ENCODE measurements around the gene CGRRF1.
A peak's percentile ranks its signal among the peaks of the same experiment; 100 is the strongest.

The CGRRF1 gene, protein sequence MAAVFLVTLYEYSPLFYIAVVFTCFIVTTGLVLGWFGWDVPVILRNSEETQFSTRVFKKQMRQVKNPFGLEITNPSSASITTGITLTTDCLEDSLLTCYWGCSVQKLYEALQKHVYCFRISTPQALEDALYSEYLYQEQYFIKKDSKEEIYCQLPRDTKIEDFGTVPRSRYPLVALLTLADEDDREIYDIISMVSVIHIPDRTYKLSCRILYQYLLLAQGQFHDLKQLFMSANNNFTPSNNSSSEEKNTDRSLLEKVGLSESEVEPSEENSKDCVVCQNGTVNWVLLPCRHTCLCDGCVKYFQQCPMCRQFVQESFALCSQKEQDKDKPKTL

DNA sequence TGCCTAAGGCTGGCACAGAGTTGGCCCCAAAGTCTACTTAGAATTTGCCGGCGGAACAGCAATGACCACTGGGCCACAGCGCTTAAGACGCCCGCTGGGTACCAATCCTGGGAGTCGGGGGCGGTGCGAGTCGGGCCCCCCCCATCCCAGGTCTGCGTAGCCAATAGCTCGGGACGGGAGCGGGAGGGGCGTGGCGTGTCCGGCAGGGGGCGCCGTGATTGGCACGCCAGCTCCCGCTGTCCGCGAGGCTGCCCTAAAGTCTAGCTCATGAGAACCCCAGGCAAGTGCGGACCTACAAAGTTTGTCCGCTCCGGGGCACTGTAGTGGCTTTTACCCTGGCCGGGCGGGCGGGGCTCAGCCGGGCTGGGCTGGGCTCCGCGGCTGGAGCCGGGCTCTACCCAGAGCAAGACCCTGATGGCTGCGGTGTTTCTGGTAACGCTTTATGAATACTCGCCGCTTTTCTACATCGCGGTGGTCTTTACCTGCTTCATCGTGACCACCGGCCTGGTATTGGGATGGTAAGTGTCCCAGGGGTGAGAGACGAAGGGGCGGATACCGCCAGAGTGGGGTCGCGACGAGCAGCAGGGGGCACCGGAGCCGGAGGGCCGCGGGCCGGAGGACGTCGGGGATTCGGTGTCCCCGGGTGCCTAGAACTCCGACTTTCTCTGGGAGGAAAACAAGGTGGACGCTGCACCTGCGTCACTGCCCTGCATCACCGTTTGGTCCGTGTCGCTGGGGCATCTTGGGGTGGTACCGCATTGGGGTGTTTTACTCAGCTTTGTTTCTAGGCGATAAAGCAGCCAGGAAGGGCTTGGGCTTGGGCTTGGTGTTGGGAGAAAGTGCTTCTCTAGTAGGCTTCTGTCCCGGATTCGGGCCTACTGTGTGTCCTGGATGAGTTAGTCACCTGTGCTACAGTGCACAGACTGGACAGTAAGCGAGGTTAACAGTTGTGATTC, at the start of gene CGRRF1:
Gene CGRRF1 (plus strand): TSS at position 361 of the 956 bp plus-strand sequence. CDS start 54 bp downstream, at position 415.
- in situ Hi-C loops (cut with HindIII; ENCODE audit: low pct_ligation_motif_present, low pct_unique_long_range_greater_than_20kb, low sequenced_read_pairs): no loop called here
- DNase-seq: peak; percentile 96

DNA sequence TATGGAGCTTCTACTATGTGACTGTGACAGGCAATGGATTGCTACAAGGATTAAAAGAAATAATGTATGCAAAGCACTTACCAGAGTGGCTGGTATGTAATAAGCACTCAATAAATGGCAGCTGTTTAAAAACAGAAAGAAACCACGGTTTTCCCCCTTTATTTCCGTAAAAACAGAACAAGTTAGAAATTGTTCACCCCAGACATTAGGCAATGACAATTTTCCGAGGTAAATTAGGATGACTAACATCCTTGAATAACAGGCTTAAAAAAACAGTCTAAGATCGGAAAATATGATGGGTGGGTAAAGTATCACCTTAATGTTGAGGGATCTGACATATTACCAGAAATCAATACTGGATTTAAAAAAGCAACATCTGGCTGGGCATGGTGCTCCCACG, 47.7 kb upstream of the CGRRF1 start:
- in situ Hi-C loops (cut with HindIII; ENCODE audit: low pct_ligation_motif_present, low pct_unique_long_range_greater_than_20kb, low sequenced_read_pairs): no loop called here
- no peak for DNase-seq

DNA sequence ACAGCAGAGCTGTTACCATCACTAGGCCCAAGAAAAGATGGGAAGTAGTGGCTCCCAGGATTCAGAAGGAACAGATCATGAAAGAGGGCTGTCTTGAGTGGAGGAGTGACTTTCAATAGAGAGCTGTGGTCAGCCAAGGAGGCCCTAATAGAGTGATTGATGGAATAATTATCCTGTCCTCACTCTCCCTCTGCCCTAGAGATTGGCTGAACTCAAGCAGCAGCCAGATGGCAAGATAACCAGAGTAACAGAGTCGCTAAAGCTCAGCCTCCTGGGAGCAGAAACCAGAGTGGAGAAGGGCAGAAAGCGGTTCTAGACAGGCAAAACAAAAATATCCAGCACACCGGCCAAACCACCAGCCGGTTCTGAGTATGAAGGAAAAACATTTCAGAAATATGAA, 44.1 kb upstream of the CGRRF1 start:
- in situ Hi-C loops (cut with HindIII; ENCODE audit: low pct_ligation_motif_present, low pct_unique_long_range_greater_than_20kb, low sequenced_read_pairs): no loop called here
- no peak for DNase-seq

DNA sequence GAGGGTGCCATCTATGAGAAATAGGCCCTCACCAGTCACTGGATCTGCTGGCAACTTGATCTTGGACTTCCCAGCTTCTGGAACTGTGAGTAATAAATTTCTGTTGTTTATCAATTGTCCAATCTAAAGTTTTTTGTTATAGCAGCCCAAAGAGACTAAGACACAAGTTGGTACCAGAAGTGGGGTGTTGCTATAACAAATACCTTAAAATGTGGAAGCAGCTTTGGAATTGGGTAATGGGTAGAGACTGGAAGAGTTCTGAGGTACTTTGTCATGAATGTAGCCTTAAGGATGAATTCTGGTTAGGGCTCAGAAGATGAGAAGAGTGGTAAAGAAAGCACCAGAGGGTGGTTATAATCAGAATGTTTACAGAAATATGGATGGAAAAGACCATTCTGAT, 42.4 kb upstream of the CGRRF1 start:
- in situ Hi-C loops (cut with HindIII; ENCODE audit: low pct_ligation_motif_present, low pct_unique_long_range_greater_than_20kb, low sequenced_read_pairs): no loop called here

DNA sequence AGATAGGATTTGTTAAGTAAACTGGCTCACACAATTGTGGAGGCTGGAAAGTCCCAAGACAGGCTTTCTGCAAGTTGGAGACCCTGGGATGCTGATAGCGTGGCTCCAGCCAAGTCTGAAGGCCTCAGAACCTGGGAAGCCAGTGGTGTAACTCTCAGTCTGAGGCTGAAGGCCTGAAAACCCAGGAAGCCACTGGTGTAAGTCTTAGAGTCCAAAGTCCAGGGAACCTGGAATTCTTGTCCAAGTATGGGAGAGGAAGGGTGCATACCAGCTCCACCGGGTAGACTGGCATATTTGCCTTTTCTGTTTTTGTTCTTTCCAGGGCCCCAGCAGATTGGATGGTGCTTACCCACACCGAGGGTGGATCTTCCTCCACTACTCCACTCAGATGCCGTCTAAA, 39.0 kb upstream of the CGRRF1 start:
- in situ Hi-C loops (cut with HindIII; ENCODE audit: low pct_ligation_motif_present, low pct_unique_long_range_greater_than_20kb, low sequenced_read_pairs): no loop called here
- no peak for DNase-seq

More for the DNA sequence above, 42.4 kb upstream of the CGRRF1 start:
- no peak for DNase-seq

DNA sequence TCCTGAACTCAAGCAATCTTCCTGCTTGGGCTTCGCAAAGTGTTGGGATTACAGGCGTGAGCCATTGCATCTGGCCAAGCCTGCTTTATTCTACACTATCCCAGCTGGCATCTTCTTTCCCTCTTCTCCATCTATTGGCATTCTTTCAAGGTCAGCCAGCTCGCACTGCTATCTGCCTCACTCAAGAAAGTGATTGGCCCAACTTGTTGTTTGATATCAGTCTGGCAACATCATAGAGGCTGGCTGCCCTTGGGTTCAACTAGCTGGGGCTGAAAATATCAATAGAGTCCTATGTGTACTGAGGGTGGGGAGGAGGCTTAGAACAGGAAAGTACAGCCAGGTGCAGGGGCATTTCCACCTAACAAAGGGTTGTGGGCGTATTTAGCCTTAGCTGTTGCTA, 38.1 kb upstream of the CGRRF1 start:
- in situ Hi-C loops (cut with HindIII; ENCODE audit: low pct_ligation_motif_present, low pct_unique_long_range_greater_than_20kb, low sequenced_read_pairs): no loop called here
- DNase-seq: no peak

DNA sequence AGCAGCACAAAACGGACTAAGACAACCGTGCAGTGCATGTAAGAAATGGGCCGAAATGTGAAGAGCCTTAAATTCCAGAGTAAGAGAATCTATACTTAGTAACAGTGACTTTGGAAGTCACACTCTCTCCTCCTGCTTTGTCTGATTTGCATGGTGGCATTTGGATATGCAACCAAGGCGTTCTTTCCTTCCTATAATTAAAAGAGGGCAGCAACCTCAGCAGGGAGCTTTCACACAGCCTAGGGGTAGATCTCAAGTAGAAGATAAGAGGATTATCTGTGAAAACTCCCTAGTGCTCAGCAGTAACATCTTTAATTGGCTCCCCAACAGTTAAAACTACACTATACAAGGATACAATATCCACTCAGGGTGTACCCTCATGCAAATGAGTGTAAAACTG, 37.4 kb upstream of the CGRRF1 start:
- in situ Hi-C loops (cut with HindIII; ENCODE audit: low pct_ligation_motif_present, low pct_unique_long_range_greater_than_20kb, low sequenced_read_pairs): no loop called here
- no peak for DNase-seq

DNA sequence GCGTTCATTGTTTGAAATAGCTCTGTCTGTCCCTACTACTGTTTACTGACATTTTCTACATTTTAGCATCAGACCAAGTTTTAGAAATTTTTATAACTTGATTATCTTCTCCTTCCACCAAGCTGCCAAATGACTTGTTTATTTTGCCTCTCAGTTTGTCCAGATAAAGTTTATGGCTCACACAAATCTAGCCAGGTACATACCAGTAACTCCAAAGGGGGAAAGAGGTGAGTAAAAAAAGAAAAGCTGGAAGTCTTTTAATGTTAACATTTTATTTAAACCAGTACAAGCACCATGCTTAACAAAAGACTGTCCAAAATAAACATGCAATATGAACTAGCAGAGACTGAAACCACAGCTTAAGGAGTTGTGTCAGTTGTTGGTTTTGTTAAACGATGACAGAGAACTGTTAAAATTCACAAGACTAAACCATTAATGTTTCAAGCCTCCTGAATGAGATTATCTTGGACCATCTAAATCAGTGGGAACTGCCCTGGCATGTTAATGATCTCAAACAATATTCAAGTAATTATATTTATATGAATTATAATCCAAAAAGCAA, 35.4 kb upstream of the CGRRF1 start:
- no peak for DNase-seq
- in situ Hi-C loops (cut with HindIII; ENCODE audit: low pct_ligation_motif_present, low pct_unique_long_range_greater_than_20kb, low sequenced_read_pairs): no loop called here

DNA sequence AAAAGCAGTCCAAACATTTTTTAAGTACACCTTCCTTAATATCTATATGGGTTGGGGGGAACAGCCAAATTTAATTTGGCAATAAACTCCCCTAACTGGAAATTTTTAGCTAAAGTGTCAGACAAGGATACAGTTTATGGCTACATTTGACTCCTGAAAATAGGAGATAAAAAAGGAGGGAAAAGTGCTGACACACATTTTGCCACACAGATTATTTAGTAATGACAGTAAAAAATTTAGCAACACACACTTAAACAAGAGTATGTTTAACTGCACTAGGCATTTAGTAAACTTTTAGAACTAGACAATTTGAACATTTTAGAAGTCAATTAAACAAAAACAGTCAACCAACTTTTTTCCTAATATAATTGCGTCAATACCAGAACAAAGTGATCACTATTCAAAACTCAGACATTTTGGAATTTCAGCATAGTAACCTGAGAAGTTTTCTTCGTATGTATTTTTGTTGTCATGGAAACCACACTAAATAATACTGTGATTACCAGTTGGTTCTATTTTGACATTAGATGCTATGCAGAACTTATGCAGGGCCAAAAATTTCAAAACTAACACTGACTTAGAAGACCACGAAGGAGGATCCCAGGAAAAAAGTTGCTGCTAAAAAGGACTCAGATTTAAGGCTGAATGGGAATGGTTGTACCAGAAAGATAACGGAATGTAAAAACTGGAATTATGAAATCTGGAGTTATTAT, 34.4 kb upstream of the CGRRF1 start:
- DNase-seq: no peak
- in situ Hi-C loops (cut with HindIII; ENCODE audit: low pct_ligation_motif_present, low pct_unique_long_range_greater_than_20kb, low sequenced_read_pairs): no loop called here

DNA sequence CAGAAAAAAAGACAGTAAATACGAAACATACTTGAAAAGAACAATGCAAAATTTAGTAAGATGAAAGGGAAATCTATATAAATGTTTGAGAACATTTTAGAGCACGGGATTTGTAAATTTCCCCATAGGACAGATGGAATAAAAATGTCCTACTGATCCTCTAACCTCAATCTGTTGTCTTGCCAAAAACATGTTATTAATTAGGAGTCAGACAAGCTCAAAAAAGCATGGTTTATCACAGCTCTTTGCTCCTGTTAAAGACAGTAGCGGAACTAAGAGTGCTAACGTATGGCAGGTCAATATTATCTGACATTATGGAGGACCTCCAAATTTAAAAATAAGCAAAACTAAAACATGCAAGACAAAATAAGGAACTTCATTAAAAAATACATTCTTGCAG, 33.8 kb upstream of the CGRRF1 start:
- in situ Hi-C loops (cut with HindIII; ENCODE audit: low pct_ligation_motif_present, low pct_unique_long_range_greater_than_20kb, low sequenced_read_pairs): no loop called here

DNA sequence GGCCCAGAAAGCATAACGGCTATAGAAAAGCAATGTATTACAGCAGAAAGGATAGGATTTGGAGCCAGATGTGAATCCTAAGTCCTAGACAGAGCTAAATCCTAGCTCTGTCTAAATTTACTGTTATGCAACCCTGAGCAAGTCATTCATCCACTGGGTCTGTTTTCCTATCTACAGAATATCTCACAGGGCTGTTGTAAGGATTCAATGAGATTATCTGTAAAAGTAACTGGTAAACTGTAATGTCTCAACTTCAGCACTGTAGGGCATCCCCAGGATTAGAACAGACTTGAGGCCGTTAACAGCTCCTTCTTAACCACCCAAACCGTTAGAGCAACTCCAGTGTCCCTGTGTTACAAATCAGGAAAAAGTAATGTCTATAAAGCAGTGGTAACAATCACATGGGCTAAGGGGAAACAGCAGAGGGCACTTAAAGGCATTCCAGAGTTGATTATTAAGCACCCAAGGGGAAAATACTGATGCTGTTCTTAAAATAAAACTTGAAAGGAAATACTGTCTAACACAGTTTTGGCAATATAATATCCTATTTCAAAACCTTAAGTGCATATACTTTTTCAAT, 31.0 kb upstream of the CGRRF1 start:
- no peak for DNase-seq
- in situ Hi-C loops (cut with HindIII; ENCODE audit: low pct_ligation_motif_present, low pct_unique_long_range_greater_than_20kb, low sequenced_read_pairs): no loop called here

More for the DNA sequence above, 33.8 kb upstream of the CGRRF1 start:
- DNase-seq: no peak

DNA sequence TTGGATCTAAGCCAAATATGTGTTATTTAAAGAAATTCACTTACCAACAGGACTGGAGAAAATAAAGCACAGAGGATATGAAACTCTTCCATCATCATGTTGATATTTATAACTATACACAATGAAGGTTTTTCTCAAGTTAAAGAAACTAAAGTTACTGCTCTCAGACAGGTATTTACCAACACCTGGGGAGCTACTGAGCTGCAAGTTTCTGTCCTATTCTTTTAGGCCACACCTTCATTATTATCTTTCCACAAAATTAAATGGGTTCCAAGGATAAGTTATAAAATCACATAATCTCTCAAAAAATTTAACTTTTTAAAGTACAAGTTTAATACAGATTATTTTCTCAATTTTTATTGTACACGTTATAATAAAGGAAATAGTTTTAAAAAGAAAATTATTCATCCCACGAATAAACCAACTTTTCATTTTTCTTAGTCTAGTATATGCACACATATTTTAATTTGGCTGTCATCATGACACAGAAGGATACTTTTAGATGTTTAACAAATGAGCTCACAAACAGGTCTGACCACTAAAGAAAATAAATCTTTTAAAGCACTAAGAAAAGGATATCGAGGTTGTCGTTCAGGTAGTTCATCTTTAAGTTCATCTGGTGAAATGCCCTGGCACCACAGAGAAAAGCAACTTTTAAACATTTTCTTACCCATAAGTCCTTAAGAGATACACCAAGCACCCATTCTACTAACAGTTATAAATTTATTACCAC, 28.7 kb upstream of the CGRRF1 start:
- no peak for DNase-seq
- in situ Hi-C loops (cut with HindIII; ENCODE audit: low pct_ligation_motif_present, low pct_unique_long_range_greater_than_20kb, low sequenced_read_pairs): no loop called here

DNA sequence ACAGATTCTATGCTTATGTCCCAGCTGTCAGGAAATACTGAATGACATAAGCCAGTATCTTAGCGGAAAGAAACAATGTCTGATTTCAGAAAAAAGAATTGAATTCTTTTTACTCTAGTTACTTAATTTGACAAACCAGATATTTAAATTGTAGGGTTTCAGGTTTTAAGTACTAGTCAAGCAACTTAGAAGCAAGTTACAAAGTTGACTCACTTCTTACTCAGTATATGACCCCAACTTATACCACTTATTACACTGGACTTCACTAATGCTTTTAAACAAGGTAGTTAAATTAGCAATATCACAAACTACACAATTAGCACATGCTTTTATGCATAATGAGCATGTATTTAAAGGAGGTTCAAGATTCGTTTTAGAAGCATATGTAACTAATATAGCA, 28.0 kb upstream of the CGRRF1 start:
- no peak for DNase-seq
- in situ Hi-C loops (cut with HindIII; ENCODE audit: low pct_ligation_motif_present, low pct_unique_long_range_greater_than_20kb, low sequenced_read_pairs): no loop called here

DNA sequence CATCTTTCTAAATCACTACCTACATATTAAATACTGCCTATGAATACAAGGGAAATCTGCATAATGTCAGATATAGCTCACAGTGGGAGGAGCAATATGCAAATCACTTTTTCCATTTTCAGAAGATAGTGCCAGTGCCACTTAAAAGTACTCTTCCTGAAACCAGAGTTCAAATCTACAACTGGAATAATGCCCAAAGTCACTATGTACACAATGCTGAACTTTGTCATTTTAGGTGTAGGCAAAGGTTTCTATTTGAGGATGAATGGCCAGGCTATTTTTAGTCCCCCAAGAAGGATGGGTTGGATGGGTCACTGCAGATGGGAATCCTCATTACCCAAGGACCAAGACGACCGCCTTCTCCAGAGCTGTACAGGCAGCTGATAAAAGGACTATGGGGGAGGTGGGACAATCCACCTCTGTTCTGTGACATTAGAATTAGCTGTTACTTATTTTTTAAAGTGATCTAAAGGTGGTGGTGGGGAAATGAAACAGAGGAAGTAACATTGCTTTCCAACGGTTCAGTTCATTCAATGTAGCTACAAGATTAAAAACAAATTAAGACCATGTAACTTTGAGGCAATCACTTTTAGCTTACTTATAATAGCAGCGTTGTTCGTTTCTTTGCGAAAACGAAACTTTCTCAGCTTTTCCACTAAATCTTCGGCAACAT, 26.5 kb upstream of the CGRRF1 start:
- in situ Hi-C loops (cut with HindIII; ENCODE audit: low pct_ligation_motif_present, low pct_unique_long_range_greater_than_20kb, low sequenced_read_pairs): no loop called here
- no peak for DNase-seq

DNA sequence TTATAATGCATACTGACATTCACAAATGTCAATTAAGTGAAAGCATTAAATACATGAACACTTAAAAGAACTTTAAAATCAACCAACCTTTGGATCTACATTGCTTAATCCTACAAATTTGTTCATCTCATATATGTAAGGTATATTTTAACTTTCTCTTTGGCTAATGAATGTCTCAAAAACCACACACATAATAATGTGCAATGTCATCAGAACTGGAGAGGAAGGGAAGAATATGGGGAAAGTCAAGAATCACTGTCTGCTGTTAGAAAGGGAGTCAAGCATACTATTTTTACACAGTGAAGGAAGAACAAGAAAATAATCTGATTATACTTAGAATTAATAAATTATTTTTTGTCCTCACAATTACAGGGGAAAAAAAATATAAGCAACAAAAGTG, 25.9 kb upstream of the CGRRF1 start:
- in situ Hi-C loops (cut with HindIII; ENCODE audit: low pct_ligation_motif_present, low pct_unique_long_range_greater_than_20kb, low sequenced_read_pairs): no loop called here
- no peak for DNase-seq

DNA sequence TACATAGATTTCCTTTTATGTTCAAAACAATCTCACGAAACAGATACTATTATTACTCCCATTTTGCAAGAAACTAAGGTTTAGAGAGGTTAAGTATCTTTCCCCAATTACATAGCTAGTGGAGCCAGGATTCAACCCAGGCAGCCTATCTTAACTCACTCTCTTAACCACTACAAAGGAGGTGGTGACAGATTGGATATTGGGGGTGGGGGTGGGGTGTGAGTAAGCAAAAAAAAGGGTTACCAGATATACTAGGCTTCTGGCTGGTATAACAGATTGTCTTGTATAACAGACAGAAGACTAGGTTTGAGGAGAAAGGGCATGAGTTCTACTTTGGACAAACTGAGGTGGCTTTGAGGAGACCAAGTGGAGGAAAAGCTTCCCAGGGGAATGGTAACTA, 23.0 kb upstream of the CGRRF1 start:
- in situ Hi-C loops (cut with HindIII; ENCODE audit: low pct_ligation_motif_present, low pct_unique_long_range_greater_than_20kb, low sequenced_read_pairs): no loop called here
- no peak for DNase-seq

DNA sequence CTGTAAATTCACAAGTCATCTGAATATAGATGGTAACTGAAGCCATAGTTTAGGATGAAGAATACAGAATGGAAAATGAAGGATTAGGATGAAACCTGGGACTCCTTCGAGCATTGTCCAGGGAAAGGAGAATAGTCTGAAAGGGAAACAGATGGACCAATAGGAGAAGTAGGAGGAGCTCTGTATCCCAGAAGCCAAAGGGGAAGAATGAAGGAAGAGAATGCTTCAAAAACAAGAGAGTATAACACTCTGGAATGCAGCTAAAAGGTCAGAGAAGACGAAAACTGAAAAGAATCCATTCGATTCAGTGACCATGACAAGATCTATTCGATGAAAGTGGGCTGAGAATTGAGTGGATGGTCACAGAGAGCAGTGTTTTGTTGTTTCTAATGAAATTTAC, 21.9 kb upstream of the CGRRF1 start:
- peak; percentile 55 for DNase-seq

DNA sequence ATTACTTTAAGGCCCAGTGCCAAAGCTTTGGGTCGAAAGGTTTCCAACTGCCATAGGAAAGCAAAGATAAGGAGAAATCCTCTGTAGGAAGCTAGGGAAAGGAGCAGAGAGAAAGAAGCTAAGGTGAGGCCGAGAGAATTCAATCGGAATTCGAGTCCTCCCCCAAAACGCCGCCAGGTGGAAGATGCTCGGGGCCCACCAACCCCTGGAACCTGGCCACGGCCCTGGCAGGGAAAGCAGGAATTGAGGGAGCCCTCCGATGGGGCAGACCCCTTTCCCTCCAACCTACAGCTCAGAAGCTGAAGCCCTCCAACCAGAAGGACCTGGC, 21.4 kb upstream of the CGRRF1 start:
- no peak for DNase-seq
- in situ Hi-C loops (cut with HindIII; ENCODE audit: low pct_ligation_motif_present, low pct_unique_long_range_greater_than_20kb, low sequenced_read_pairs): no loop called here

More for the DNA sequence above, 21.9 kb upstream of the CGRRF1 start:
- in situ Hi-C loops (cut with HindIII; ENCODE audit: low pct_ligation_motif_present, low pct_unique_long_range_greater_than_20kb, low sequenced_read_pairs): no loop called here
